Esophagus muscularis mucosa (tissue), 4 donors: ENCODE data around the gene L3MBTL4. TPM values are rescaled to one million over a fixed set of nuclear protein-coding genes. Genes with fewer than 3 reads are reported as not detected.
"Not testable (repeated sequence)": the region's sequence is repeated elsewhere in the genome, so short reads cannot be mapped to it uniquely, and the experiment has no call there.

Experiments
- DNase-seq: peaks from one replicate; pipeline ENCODE4 v3.0.0-alpha.2; 2017; ENCODE audit errors: extremely low spot score
- H3K27ac ChIP-seq, 4 donors: fragments of 200-600 bp; sonication (generic); replicated peaks in 1 of 4; 1 replicate in 3 of 4; 2 replicates in 1 of 4; pipeline ENCODE4 v1.5.1; 2016 to 2019; ENCODE audit warnings: mild to moderate bottlenecking in 1 of 4
- H3K27me3 ChIP-seq, 4 donors: fragments of 200-600 bp; sonication (generic); one replicate each; pipeline versions ENCODE4 v1.5.1 to v1.6.0; 2016 to 2019
- H3K36me3 ChIP-seq, 4 donors: fragments of 200-600 bp; sonication (generic); one replicate each; pipeline ENCODE4 v1.5.1; 2016 to 2019
- H3K4me1 ChIP-seq, 4 donors: fragments of 200-600 bp; sonication (generic); one replicate each; pipeline ENCODE4 v1.5.1; 2016 to 2019
- H3K4me3 ChIP-seq, 4 donors: fragments of 200-600 bp; sonication (generic); 1 replicate in 2 of 4; 2 replicates in 2 of 4; pipeline ENCODE4 v1.5.1; 2016 to 2019; ENCODE audit warnings: mild to moderate bottlenecking in 4 of 4, moderate library complexity in 1 of 4
- H3K9me3 ChIP-seq, 4 donors: fragments of 200-600 bp; sonication (generic); 1 replicate in 3 of 4; 2 replicates in 1 of 4; pipeline ENCODE4 v1.5.1; 2016 to 2019
- CTCF ChIP-seq, 3 experiments: fragments of 200-600 bp in 2 of 3; fragments of 450-650 bp in 1 of 3; sonication (generic) in 2 of 3; IDR thresholded peaks; one replicate each; pipeline ENCODE4 v1.5.1; 2017 to 2019; ENCODE audit warnings: antibody characterized with exemption in 3 of 3, mild to moderate bottlenecking in 2 of 3, moderate library complexity in 1 of 3
- EP300 ChIP-seq: sonication (generic); formaldehyde crosslinking; IDR thresholded peaks from one replicate; pipeline ENCODE4 v1.6.1; 2017; ENCODE audit warnings: antibody characterized with exemption
- POLR2A ChIP-seq: fragments of 450-650 bp; IDR thresholded peaks from one replicate; pipeline ENCODE4 v1.6.1; 2017; ENCODE audit warnings: antibody characterized with exemption, moderate library complexity, mild to moderate bottlenecking, low read depth
- POLR2AphosphoS5 ChIP-seq, 2 donors: sonication (generic); formaldehyde crosslinking; IDR thresholded peaks; one replicate each; pipeline ENCODE4 v1.6.1; 2017; ENCODE audit warnings: antibody characterized with exemption in 2 of 2
- WGBS: methylation state at CpG from one replicate; pipeline ENCODE4 v1.1.5; 2018; 5-methylcytosine and 5-hydroxymethylcytosine counted together
- intact Hi-C: fragments of 100-400 bp; cut with DNase I; formaldehyde crosslinking; loops from one replicate; pipeline ENCODE4 v1.15.1; 2023
- total RNA-seq, 4 donors: library from RNA; depleted of rRNA; stranded (reverse); fragments of >200 nt; gene quantifications; one replicate each; pipeline versions ENCODE4 v1.1.0 to v1.2.1, GENCODE V29; 2016

Gene L3MBTL4
- total RNA-seq, 4 donors from 2014 or later = 1.0 to 2.9 (median 1.6) TPM

GRCh38 chr18:6052449-6052913 lies 362.2 kb downstream of the L3MBTL4 start:
- Histone ChIP-seq H3K27me3 (no peaks in the 10 kb centered on the region), H3K9me3 (peaks cover 0 to 9% (median 0%) of the 10 kb centered on the region in 4 donors), H3K27ac (peak overlapping the region in 1 of 4 donors; percentile 43), H3K4me3 (no peak overlapping the region), H3K4me1 (peaks cover 0 to 14% (median 6%) of the 10 kb centered on the region in 4 donors), H3K36me3 (no peaks in the 10 kb centered on the region)
- TF ChIP-seq POLR2A (no peak), POLR2AphosphoS5 (IDR thresholded peaks at IDR 0.05) (no peak), EP300 (no peak), CTCF (IDR thresholded peaks at IDR 0.05) (no peak)
- no peak for DNase-seq
- intact Hi-C loops = no loop called here
- 63% methylated on average over 5 of the region's 5 CpGs for WGBS

GRCh38 chr18:6047596-6047995 lies 367.1 kb downstream of the L3MBTL4 start:
- WGBS = 86% methylated on average over 2 of the region's 2 CpGs
- not testable (repeated sequence) for H3K36me3 ChIP-seq

GRCh38 chr18:6044773-6045172 lies 369.9 kb downstream of the L3MBTL4 start:
- Histone ChIP-seq H3K4me3 (no peak overlapping the region), H3K27me3 (no peaks in the 10 kb centered on the region), H3K27ac (no peak overlapping the region), H3K9me3 (peaks cover 0 to 10% (median 3%) of the 10 kb centered on the region in 4 donors), H3K4me1 (no peaks in the 10 kb centered on the region), H3K36me3 (no peaks in the 10 kb centered on the region)
- intact Hi-C loops = no loop called here
- TF ChIP-seq POLR2A (no peak), CTCF (IDR thresholded peaks at IDR 0.05) (no peak)
- no peak for DNase-seq

More at GRCh38 chr18:6047596-6047995, 367.1 kb downstream of the L3MBTL4 start:
- H3K9me3 ChIP-seq, H3K27ac ChIP-seq, DNase-seq, H3K4me3 ChIP-seq, H3K4me1 ChIP-seq, intact Hi-C loops, H3K27me3 ChIP-seq: not testable (repeated sequence)

- H3K36me3 ChIP-seq = no peaks in the 10 kb centered on the region
- H3K27me3 ChIP-seq = no peaks in the 10 kb centered on the region
- peaks cover 0 to 10% (median 1%) of the 10 kb centered on the region in 4 donors for H3K9me3 ChIP-seq
- no peak overlapping the region for H3K27ac ChIP-seq
- H3K4me1 ChIP-seq = no peaks in the 10 kb centered on the region
- intact Hi-C loops = no loop called here
- no peak overlapping the region for H3K4me3 ChIP-seq
- TF ChIP-seq CTCF (IDR thresholded peaks at IDR 0.05) (no peak), POLR2AphosphoS5 (IDR thresholded peaks at IDR 0.05) (no peak), EP300 (no peak), POLR2A (no peak)
- DNase-seq = no peak
- WGBS = 70% methylated on average over 1 of the region's 1 CpG
Observed at GRCh38 chr18:6044319-6044718, 370.4 kb downstream of the L3MBTL4 start.

GRCh38 chr18:6039055-6039454 lies 375.7 kb downstream of the L3MBTL4 start:
- intact Hi-C loops = no loop called here
- H3K9me3 ChIP-seq = peaks cover 0 to 14% (median 10%) of the 10 kb centered on the region in 4 donors
- H3K4me1 ChIP-seq = no peaks in the 10 kb centered on the region
- H3K36me3 ChIP-seq = no peaks in the 10 kb centered on the region
- H3K4me3 ChIP-seq = no peak overlapping the region
- H3K27ac ChIP-seq = no peak overlapping the region
- no peak for DNase-seq
- H3K27me3 ChIP-seq = no peaks in the 10 kb centered on the region
- TF ChIP-seq CTCF (IDR thresholded peaks at IDR 0.05) = no peak
- WGBS = 81% methylated on average over 2 of the region's 2 CpGs
